Measurements from ENCODE around the gene ARF5.

Gene ARF5

GRCh38 chr7:127618775-127619174, 30.6 kb downstream of the ARF5 start:
- H3K4me3 ChIP-seq (ENCODE audit: low read depth, low read length): no peak overlapping the region
- no peak for TF ChIP-seq CTCF (conservative IDR thresholded peaks at IDR 0.05; ENCODE audit: low read depth, low read length)
- no peak for DNase-seq (ENCODE audit: low read depth)

- no peak overlapping the region for H3K4me3 ChIP-seq (ENCODE audit: low read depth, low read length)
- DNase-seq (ENCODE audit: low read depth): no peak
- TF ChIP-seq CTCF (conservative IDR thresholded peaks at IDR 0.05; ENCODE audit: low read depth, low read length): no peak
These were observed 31.6 kb downstream of the ARF5 start for GRCh38 chr7:127619681-127620405.

- no peak for DNase-seq (ENCODE audit: low read depth)
- no peak for TF ChIP-seq CTCF (conservative IDR thresholded peaks at IDR 0.05; ENCODE audit: low read depth, low read length)
- H3K4me3 ChIP-seq (ENCODE audit: low read depth, low read length): no peak overlapping the region
These were observed 32.4 kb downstream of the ARF5 start for GRCh38 chr7:127620406-127621233.

GRCh38 chr7:127625331-127625730, 37.1 kb downstream of the ARF5 start:
- H3K4me3 ChIP-seq (ENCODE audit: low read depth, low read length): no peak overlapping the region
- TF ChIP-seq CTCF (conservative IDR thresholded peaks at IDR 0.05; ENCODE audit: low read depth, low read length): no peak
- no peak for DNase-seq (ENCODE audit: low read depth)

GRCh38 chr7:127628445-127628844, 40.2 kb downstream of the ARF5 start:
- no peak overlapping the region for H3K4me3 ChIP-seq (ENCODE audit: low read depth, low read length)
- DNase-seq (ENCODE audit: low read depth): no peak
- TF ChIP-seq CTCF (conservative IDR thresholded peaks at IDR 0.05; ENCODE audit: low read depth, low read length): peak; percentile 21

GRCh38 chr7:127629268-127629854, 41.1 kb downstream of the ARF5 start:
- no peak overlapping the region for H3K4me3 ChIP-seq (ENCODE audit: low read depth, low read length)
- no peak for DNase-seq (ENCODE audit: low read depth)
- TF ChIP-seq CTCF (conservative IDR thresholded peaks at IDR 0.05; ENCODE audit: low read depth, low read length): peak; percentile 58
